GM10248 (cell line): Measurements from ENCODE around the gene ARSG.

Source experiments
- CTCF ChIA-PET: fragments of 300-600 bp; sonication (Branson Sonifier 250); formaldehyde crosslinking; extraction: SDS; loops from one replicate; lab custom pipeline; 2021; ENCODE audit warnings: antibody characterized with exemption; lab: Yijun Ruan, JAX
- POLR2A ChIA-PET: fragments of 350-650 bp; sonication (Branson Sonifier 250); formaldehyde crosslinking; extraction: SDS; loops from one replicate; lab custom pipeline; 2020; ENCODE audit warnings: antibody characterized with exemption; lab: Yijun Ruan, JAX
- DNase-seq: peaks from one replicate; pipeline ENCODE4 v3.0.0; 2012; ENCODE audit errors: extremely low spot score
- CTCF ChIP-seq: IDR thresholded peaks from 2 replicates; pipeline ENCODE4 v1.5.1; 2012; ENCODE audit warnings: mild to moderate bottlenecking, low read depth; ENCODE audit errors: extremely low read depth, missing control alignments, control extremely low read depth

The ARSG gene

GRCh38 chr17:68387435-68388218 lies 96.3 kb downstream of the ARSG start:
- POLR2A ChIA-PET, result no interaction called here
- CTCF ChIA-PET, result interaction anchor here (1.6 to 2.7 kb wide), 2 partner anchors 10 to 12 kb away, joined by 3 to 17 read pairs; no protein-coding TSS in a partner anchor
- no peak for DNase-seq

GRCh38 chr17:68389041-68389440 lies 97.7 kb downstream of the ARSG start:
- POLR2A ChIA-PET, result no interaction called here
- no peak for DNase-seq
- no peak for TF ChIP-seq CTCF
- CTCF ChIA-PET, result interaction anchor here (1.6 to 2.7 kb wide), 2 partner anchors 8 to 10 kb away, joined by 3 to 17 read pairs; no protein-coding TSS in a partner anchor

More at GRCh38 chr17:68387435-68388218, 96.3 kb downstream of the ARSG start:
- TF ChIP-seq CTCF, result no peak

GRCh38 chr17:68390888-68391545 lies 99.7 kb downstream of the ARSG start:
- no peak for TF ChIP-seq CTCF
- DNase-seq, result no peak
- ChIA-PET CTCF (interaction anchor here (2.0 kb wide), 1 partner anchor 9 kb away, joined by 8 read pairs; no protein-coding TSS in a partner anchor), POLR2A (no interaction called here)

GRCh38 chr17:68391561-68392268 lies 100.4 kb downstream of the ARSG start:
- CTCF ChIA-PET, result interaction anchor here (2.0 kb wide), 1 partner anchor 8 kb away, joined by 8 read pairs; no protein-coding TSS in a partner anchor
- POLR2A ChIA-PET, result no interaction called here
- TF ChIP-seq CTCF, result no peak
- no peak for DNase-seq

- ChIA-PET CTCF (interaction anchor here (0.8 to 1.7 kb wide), 3 partner anchors 43 to 190 kb away, joined by 3 to 4 read pairs (median 3); no protein-coding TSS in a partner anchor), POLR2A (interaction anchor here (0.6 kb wide), 1 partner anchor 130 kb away, joined by 3 read pairs; no protein-coding TSS in a partner anchor)
- no peak for TF ChIP-seq CTCF
- DNase-seq, result no peak
Observed at GRCh38 chr17:68394608-68395331, 103.5 kb downstream of the ARSG start.
